Mesenchymal stem cell (in vitro differentiated cells and primary cell): ENCODE results near the gene RASA4.
"Not testable (repeated sequence)": the region's sequence is repeated elsewhere in the genome, so short reads cannot be mapped to it uniquely, and the experiment has no call there.

Source experiments
- DNase-seq: peaks from one replicate; pipeline ENCODE4 v3.0.0-alpha.2; 2013
- H2AFZ ChIP-seq: one replicate; pipeline ENCODE4 v1.6.1; 2013; ENCODE audit warnings: low read depth, mild to moderate bottlenecking, control low read depth, inconsistent platforms, low read length, moderate library complexity
- H2AK5ac ChIP-seq: 2 replicates; pipeline ENCODE4 v1.6.1; 2013; ENCODE audit warnings: low read length, moderate library complexity, mild to moderate bottlenecking, inconsistent platforms; ENCODE audit not compliant: severe bottlenecking
- H2BK120ac ChIP-seq: one replicate; pipeline ENCODE4 v1.6.1; 2013; ENCODE audit warnings: low read depth, mild to moderate bottlenecking, inconsistent platforms, low read length, moderate library complexity
- H2BK12ac ChIP-seq, 2 experiments: one replicate each; pipeline ENCODE4 v1.6.1; 2013; ENCODE audit warnings: inconsistent platforms in 2 of 2, low read length in 2 of 2, mild to moderate bottlenecking in 2 of 2, moderate library complexity in 2 of 2, control low read depth in 1 of 2
- H2BK15ac ChIP-seq: one replicate; pipeline ENCODE4 v1.6.1; 2013; ENCODE audit warnings: mild to moderate bottlenecking, low read depth, inconsistent platforms; ENCODE audit not compliant: poor library complexity, severe bottlenecking
- H2BK5ac ChIP-seq: 2 replicates; pipeline ENCODE4 v1.6.1; 2013; ENCODE audit warnings: low read depth, mild to moderate bottlenecking, low read length, control low read depth, inconsistent platforms; ENCODE audit not compliant: poor library complexity, severe bottlenecking
- H3K14ac ChIP-seq, 2 experiments: one replicate each; pipeline ENCODE4 v1.6.1; 2013; ENCODE audit warnings: inconsistent platforms in 2 of 2, low read length in 2 of 2, control low read depth in 1 of 2, mild to moderate bottlenecking in 1 of 2, moderate library complexity in 1 of 2
- H3K18ac ChIP-seq, 2 experiments: one replicate each; pipeline ENCODE4 v1.6.1; 2013; ENCODE audit warnings: inconsistent platforms in 2 of 2, low read length in 2 of 2, control low read depth in 1 of 2, low read depth in 1 of 2, mild to moderate bottlenecking in 1 of 2
- H3K23ac ChIP-seq, 2 experiments: one replicate each; pipeline ENCODE4 v1.6.1; 2013; ENCODE audit warnings: inconsistent platforms in 2 of 2, low read length in 2 of 2, mild to moderate bottlenecking in 2 of 2, moderate library complexity in 2 of 2, control low read depth in 1 of 2
- H3K27ac ChIP-seq: 2 replicates; pipeline ENCODE4 v1.5.1; 2013; ENCODE audit warnings: mild to moderate bottlenecking, moderate library complexity, low read length, control low read depth, inconsistent platforms; ENCODE audit not compliant: poor library complexity, severe bottlenecking
- H3K27me3 ChIP-seq, 2 experiments: 2 replicates each; pipeline versions ENCODE4 v1.6.1 to v1.7.0; 2013; ENCODE audit warnings: low read length in 2 of 2, mild to moderate bottlenecking in 2 of 2, moderate library complexity in 2 of 2, control low read depth in 1 of 2, inconsistent platforms in 1 of 2; ENCODE audit not compliant: control insufficient read depth in 1 of 2, insufficient read depth in 1 of 2
- H3K36me3 ChIP-seq, 2 experiments: 2 replicates each; pipeline versions ENCODE4 v1.6.1 to v1.7.0; 2013; ENCODE audit warnings: low read length in 2 of 2, control low read depth in 1 of 2, inconsistent platforms in 1 of 2, low read depth in 1 of 2, mild to moderate bottlenecking in 1 of 2; ENCODE audit not compliant: insufficient read depth in 2 of 2, control insufficient read depth in 1 of 2
- H3K4ac ChIP-seq, 2 experiments: one replicate each; pipeline ENCODE4 v1.6.1; 2013; ENCODE audit warnings: inconsistent platforms in 2 of 2, low read length in 2 of 2, mild to moderate bottlenecking in 2 of 2, moderate library complexity in 2 of 2, control low read depth in 1 of 2, low read depth in 1 of 2
- H3K4me1 ChIP-seq: 2 replicates; pipeline ENCODE4 v1.6.1; 2013; ENCODE audit warnings: low read depth, low read length, control low read depth; ENCODE audit not compliant: control insufficient read depth, insufficient read depth
- H3K4me2 ChIP-seq: 2 replicates; pipeline ENCODE4 v1.6.1; 2013; ENCODE audit warnings: low read length, mild to moderate bottlenecking, inconsistent platforms; ENCODE audit not compliant: poor library complexity, severe bottlenecking
- H3K4me3 ChIP-seq, 2 experiments: 2 replicates each; pipeline versions ENCODE4 v1.5.1 to v1.7.0; 2013; ENCODE audit warnings: low read length in 2 of 2, mild to moderate bottlenecking in 2 of 2, control low read depth in 1 of 2, low read depth in 1 of 2; ENCODE audit not compliant: insufficient read depth in 1 of 2
- H3K79me1 ChIP-seq: replicated peaks from 2 replicates; pipeline ENCODE4 v1.6.1; 2013; ENCODE audit warnings: mild to moderate bottlenecking, control low read depth, low read length, inconsistent platforms; ENCODE audit not compliant: poor library complexity, severe bottlenecking
- H3K9ac ChIP-seq: 2 replicates; pipeline ENCODE4 v1.7.0; 2013; ENCODE audit warnings: mild to moderate bottlenecking, low read length, moderate library complexity
- H3K9me3 ChIP-seq: 2 replicates; pipeline ENCODE4 v1.7.0; 2013; ENCODE audit warnings: mild to moderate bottlenecking, low read length; ENCODE audit not compliant: control insufficient read depth
- H4K8ac ChIP-seq: one replicate; pipeline ENCODE4 v1.6.1; 2013; ENCODE audit warnings: inconsistent platforms, mild to moderate bottlenecking, low read length, moderate library complexity
- H4K91ac ChIP-seq: one replicate; pipeline ENCODE4 v1.6.1; 2013; ENCODE audit warnings: mild to moderate bottlenecking, low read length, inconsistent platforms
- WGBS: methylation state at CpG from one replicate; pipeline ENCODE4 v1.1.7; 2013; ENCODE audit warnings: mixed read lengths; 5-methylcytosine and 5-hydroxymethylcytosine counted together

RASA4 gene

DNA sequence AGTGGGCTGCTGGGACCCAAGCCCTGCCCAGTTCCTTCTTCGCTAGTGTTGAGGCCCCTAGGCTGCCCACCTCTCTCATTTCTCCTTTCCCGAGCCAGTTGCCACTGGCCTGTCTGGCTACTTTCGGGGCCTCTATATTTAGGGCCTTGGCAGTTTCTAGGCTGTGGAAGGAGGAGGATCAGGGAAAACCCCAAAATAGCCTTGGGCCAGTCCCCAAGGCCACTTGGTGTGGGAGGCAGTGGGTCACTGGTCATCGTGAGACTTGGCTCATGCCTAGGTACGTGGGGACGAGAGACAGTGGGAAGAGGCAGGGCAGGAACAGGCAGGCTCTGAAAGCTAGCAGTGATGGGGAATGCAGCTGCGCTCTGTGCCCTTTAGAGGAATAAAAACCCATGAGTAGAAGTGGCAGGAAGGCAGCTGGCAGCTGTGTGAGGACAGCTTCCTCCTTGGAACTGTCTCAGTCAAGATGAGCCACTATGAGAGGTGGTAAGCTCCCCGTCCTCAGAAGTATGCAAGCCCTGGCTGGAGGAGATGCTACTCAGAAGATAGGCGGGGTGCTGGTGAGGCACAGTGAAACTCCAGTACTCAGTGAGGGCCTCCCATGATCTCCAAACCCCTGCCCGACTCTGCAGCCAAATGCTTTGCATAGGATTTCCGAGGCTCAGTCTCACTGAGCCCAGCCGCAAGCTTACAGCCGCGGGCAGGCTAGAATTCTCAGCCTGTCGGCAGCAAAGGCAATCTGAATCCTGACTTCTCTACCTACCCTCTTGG, 2.8 kb downstream of the RASA4 start:
- H4K8ac ChIP-seq, H3K79me1 ChIP-seq, H3K23ac ChIP-seq, H2AFZ ChIP-seq, H3K9me3 ChIP-seq, H2BK12ac ChIP-seq, H4K91ac ChIP-seq, H3K4me3 ChIP-seq, H2BK120ac ChIP-seq, H3K18ac ChIP-seq, H3K14ac ChIP-seq, H2AK5ac ChIP-seq, H2BK15ac ChIP-seq, H3K4me2 ChIP-seq, H3K27ac ChIP-seq, DNase-seq, H3K27me3 ChIP-seq, H3K4me1 ChIP-seq, H3K36me3 ChIP-seq, H3K4ac ChIP-seq, H3K9ac ChIP-seq, H2BK5ac ChIP-seq: not testable (repeated sequence)
- WGBS: no CpG with 5 or more reads among the region's 15 CpGs

DNA sequence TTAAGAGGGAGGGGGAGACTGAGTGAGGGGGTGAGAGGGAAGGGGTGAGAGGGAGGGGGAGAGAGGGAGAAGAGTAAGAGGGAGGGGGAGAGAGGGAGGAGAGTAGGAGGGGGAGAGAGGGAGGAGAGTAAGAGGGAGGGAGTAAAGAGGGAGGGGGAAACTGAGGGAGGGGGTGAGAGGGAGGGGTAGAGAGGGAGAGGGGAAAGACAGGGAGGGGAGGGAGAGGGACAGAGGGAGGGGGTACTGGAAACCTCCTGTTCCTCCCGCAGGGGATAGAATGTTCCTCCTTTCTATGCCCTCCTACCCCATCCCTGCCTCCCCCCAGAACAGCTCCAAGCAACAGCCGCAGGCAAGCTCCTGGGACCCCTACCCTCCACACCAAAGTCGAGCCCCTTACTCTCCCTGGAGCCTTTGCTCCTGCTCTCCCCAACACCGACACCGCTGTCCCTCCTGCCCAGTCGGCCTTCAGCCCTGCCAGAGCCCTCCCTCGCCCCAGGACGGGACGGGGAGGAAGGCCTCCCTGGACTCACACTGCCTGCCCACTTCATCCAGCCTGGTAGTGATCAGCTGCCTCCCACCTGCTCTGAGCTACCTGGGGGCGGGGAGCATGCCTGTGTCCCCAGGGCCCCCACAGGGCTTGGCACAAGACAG, 4.8 kb downstream of the RASA4 start:
- not testable (repeated sequence) for H3K27me3 ChIP-seq, H2AFZ ChIP-seq, H4K8ac ChIP-seq, H3K23ac ChIP-seq, H3K79me1 ChIP-seq, H2AK5ac ChIP-seq, H2BK120ac ChIP-seq, H3K18ac ChIP-seq, H3K4me3 ChIP-seq, H3K9ac ChIP-seq, H2BK5ac ChIP-seq, H3K9me3 ChIP-seq, H3K27ac ChIP-seq, H4K91ac ChIP-seq, H2BK12ac ChIP-seq, H3K4me1 ChIP-seq, H3K4me2 ChIP-seq, H2BK15ac ChIP-seq, H3K14ac ChIP-seq, H3K36me3 ChIP-seq
- peak overlapping the region in 1 of 2 experiments; percentile 1 for H3K4ac ChIP-seq
- peak; percentile 25 for DNase-seq
- WGBS: 58% methylated on average over 5 of the region's 10 CpGs

DNA sequence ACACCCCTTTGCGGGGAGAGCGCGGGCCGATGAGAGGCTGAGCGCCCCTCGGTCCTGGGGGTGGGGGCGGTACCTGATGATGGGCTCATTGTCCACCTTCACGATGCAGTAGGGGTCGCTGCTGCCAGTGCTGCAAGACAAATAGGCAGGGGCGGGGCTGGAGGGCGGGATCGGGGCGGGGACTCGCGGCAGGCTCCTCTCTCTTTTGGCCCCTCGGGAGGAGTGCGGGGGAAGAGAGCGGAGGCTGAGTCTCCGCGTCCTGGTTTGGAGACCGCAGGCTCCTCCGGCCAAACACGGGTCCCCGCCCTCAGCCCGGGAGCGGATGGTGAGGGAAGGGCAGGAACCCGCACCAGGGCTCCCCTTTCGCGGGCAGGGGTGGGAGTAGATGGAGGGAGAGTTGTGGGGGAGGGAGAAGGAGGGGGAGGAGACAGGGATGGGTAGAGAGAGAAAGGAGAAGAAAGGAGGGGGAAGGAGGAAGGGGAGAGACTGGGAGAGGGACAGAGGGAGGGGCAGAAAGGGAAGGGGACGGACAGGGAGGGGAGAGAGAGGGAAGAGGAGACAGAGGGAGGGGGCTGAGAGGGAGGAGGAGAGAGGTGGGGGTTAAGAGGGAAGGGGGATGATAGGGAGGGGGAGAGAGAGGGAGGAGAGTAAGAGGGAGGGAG, 5.4 kb downstream of the RASA4 start:
- not testable (repeated sequence) for H3K4me1 ChIP-seq, H3K79me1 ChIP-seq
- WGBS: no CpG with 5 or more reads among the region's 30 CpGs

DNA sequence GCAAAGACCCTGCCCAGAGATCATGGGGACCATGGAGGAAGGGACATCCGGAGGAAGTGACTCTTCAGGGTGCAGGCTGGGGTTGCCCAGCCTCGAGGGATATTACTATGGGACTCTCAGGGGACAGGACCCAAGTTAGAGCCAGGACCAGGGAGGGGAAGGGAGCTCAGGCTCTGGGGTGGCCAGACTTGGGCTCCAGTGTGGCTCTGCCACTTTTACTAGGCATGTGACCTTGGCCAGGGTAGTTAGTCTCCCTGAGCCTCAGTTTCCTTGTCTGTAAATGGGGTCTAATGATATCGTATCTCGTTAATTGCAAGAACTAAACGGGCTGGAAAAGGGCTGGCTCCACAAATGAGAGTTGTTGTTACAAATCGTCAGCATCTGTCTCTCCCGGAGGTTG, 6.1 kb downstream of the RASA4 start:
- not testable (repeated sequence) for H2AK5ac ChIP-seq, H3K9me3 ChIP-seq, H3K4me2 ChIP-seq, H3K27ac ChIP-seq, H3K27me3 ChIP-seq, H2BK120ac ChIP-seq, H3K14ac ChIP-seq, H2BK12ac ChIP-seq, H3K9ac ChIP-seq, H3K18ac ChIP-seq, H3K4me1 ChIP-seq, H3K23ac ChIP-seq, H3K4ac ChIP-seq, H3K4me3 ChIP-seq, H4K8ac ChIP-seq, H2BK15ac ChIP-seq, H4K91ac ChIP-seq, H3K36me3 ChIP-seq, DNase-seq, H2AFZ ChIP-seq, H2BK5ac ChIP-seq, H3K79me1 ChIP-seq
- WGBS: no CpG with 5 or more reads among the region's 7 CpGs

More for the DNA sequence above, 5.4 kb downstream of the RASA4 start:
- H2BK5ac ChIP-seq, H3K23ac ChIP-seq, H2BK15ac ChIP-seq, H3K36me3 ChIP-seq, H2BK12ac ChIP-seq, H3K27ac ChIP-seq, H4K8ac ChIP-seq, H3K27me3 ChIP-seq, H3K4me3 ChIP-seq, H2AFZ ChIP-seq, H4K91ac ChIP-seq, H3K18ac ChIP-seq, H3K9me3 ChIP-seq, H2BK120ac ChIP-seq, H3K4me2 ChIP-seq, H3K4ac ChIP-seq, H3K14ac ChIP-seq, H3K9ac ChIP-seq, DNase-seq, H2AK5ac ChIP-seq: not testable (repeated sequence)
